GM19395 (cell line): ENCODE data around the gene AGPAT3.

Experiments used
- ATAC-seq: cut with Tn5 transposase; IDR thresholded peaks from one replicate; pipeline ENCODE4 v1.9.1; 2021; ENCODE audit warnings: mild to moderate bottlenecking, moderate library complexity; ENCODE audit not compliant: unreplicated experiment

AGPAT3 gene

GRCh38 chr21:43934716-43935705, 70.0 kb downstream of the AGPAT3 start:
- ATAC-seq: no peak

GRCh38 chr21:43935711-43936110, 70.7 kb downstream of the AGPAT3 start:
- no peak for ATAC-seq

- ATAC-seq: no peak
These were observed 71.4 kb downstream of the AGPAT3 start for GRCh38 chr21:43936247-43936967.

- ATAC-seq: no peak
These were observed 72.2 kb downstream of the AGPAT3 start for GRCh38 chr21:43937051-43937832.

GRCh38 chr21:43937891-43938309, 72.9 kb downstream of the AGPAT3 start:
- no peak for ATAC-seq

GRCh38 chr21:43938751-43939442, 73.9 kb downstream of the AGPAT3 start:
- peak; percentile 74 for ATAC-seq

GRCh38 chr21:43939443-43940328, 74.7 kb downstream of the AGPAT3 start:
- ATAC-seq: no peak

- ATAC-seq: no peak
These were observed 75.5 kb downstream of the AGPAT3 start for GRCh38 chr21:43940329-43941050.

GRCh38 chr21:43942201-43942600, 77.2 kb downstream of the AGPAT3 start:
- ATAC-seq: no peak

- no peak for ATAC-seq
These were observed 77.6 kb downstream of the AGPAT3 start for GRCh38 chr21:43942621-43943020.

GRCh38 chr21:43943512-43944077, 78.6 kb downstream of the AGPAT3 start:
- ATAC-seq: no peak

- no peak for ATAC-seq
These were observed 79.1 kb downstream of the AGPAT3 start for GRCh38 chr21:43944078-43944633.

- ATAC-seq: no peak
These were observed 79.7 kb downstream of the AGPAT3 start for GRCh38 chr21:43944757-43945156.

GRCh38 chr21:43948740-43949498, 83.9 kb downstream of the AGPAT3 start:
- no peak for ATAC-seq

GRCh38 chr21:43949499-43950208, 84.6 kb downstream of the AGPAT3 start:
- ATAC-seq: no peak

- ATAC-seq: no peak
These were observed 85.5 kb downstream of the AGPAT3 start for GRCh38 chr21:43950481-43950880.

- ATAC-seq: no peak
These were observed 85.9 kb downstream of the AGPAT3 start for GRCh38 chr21:43950936-43951335.
